GM20000 (cell line): ENCODE data around the gene FAM111B.

ENCODE experiments used
- DNase-seq: peaks from one replicate; pipeline ENCODE4 v3.0.0; 2012; ENCODE audit warnings: low spot score
- TF ChIP-seq, protein P1 (sequence below): IDR thresholded peaks from 2 replicates; pipeline ENCODE4 v1.5.1; 2012; ENCODE audit warnings: mild to moderate bottlenecking, control low read depth; ENCODE audit errors: extremely low read depth, missing control alignments

Gene FAM111B

DNA sequence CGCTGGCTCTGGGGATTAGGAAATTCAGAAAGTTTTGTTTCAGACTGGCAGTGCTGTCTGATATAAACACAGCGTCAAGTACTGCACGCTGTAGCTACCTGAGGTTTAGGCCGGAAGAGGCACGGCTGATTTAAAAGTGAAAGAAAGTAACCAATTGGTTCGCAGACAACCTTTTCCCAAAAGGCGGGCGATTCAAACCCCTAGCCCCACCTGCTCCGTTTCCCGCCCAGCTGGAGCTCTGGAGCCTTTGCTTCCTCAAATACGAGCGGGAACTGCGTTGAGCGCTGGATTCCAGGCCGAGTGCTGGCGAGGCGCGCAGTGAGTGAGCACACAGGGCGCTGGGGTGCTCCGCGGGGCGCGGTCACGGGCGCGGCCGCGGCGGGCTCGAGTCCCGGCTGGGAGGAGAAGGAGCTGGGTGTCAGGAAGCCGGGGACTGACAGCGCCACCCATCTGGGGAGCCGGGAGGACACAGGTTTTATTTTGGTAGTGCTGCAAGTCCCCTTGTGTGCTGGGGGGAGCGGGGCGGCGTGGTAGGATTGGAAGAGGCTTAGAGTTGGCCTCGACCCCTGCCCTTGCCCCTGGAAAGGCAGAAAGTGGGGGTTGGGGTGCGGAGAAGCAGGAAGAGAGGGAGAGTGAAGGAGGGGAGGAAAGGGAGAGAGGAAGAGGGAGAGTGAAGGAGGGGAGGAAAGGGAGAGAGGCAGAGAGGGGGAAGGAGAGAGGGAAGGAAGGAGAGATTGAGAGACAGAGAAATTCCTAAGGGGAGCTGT lies 37.7 kb downstream of the FAM111B start:
- TF ChIP-seq, protein P1, sequence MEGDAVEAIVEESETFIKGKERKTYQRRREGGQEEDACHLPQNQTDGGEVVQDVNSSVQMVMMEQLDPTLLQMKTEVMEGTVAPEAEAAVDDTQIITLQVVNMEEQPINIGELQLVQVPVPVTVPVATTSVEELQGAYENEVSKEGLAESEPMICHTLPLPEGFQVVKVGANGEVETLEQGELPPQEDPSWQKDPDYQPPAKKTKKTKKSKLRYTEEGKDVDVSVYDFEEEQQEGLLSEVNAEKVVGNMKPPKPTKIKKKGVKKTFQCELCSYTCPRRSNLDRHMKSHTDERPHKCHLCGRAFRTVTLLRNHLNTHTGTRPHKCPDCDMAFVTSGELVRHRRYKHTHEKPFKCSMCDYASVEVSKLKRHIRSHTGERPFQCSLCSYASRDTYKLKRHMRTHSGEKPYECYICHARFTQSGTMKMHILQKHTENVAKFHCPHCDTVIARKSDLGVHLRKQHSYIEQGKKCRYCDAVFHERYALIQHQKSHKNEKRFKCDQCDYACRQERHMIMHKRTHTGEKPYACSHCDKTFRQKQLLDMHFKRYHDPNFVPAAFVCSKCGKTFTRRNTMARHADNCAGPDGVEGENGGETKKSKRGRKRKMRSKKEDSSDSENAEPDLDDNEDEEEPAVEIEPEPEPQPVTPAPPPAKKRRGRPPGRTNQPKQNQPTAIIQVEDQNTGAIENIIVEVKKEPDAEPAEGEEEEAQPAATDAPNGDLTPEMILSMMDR, result peak; percentile 46
- DNase-seq, result peak; percentile 88

DNA sequence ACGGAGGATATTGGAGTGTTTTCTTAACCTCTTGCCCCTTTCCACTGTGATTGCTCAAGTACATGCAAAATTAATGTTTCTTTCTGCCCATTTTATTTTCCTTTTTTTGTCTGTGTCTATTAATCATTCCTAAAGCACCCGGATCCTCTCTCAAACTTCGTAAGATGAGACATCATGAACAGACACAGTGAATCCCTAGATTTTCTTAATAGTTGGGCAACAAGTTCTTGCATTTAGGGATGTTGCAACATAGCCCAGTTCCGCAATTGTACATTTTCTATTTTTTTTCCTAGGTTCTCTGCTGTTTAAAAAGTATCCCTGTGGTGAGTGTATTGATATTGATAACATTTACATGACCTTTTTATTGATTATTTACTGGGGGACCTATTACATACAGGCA lies 38.5 kb downstream of the FAM111B start:
- TF ChIP-seq, protein P1, result no peak
- DNase-seq, result no peak

DNA sequence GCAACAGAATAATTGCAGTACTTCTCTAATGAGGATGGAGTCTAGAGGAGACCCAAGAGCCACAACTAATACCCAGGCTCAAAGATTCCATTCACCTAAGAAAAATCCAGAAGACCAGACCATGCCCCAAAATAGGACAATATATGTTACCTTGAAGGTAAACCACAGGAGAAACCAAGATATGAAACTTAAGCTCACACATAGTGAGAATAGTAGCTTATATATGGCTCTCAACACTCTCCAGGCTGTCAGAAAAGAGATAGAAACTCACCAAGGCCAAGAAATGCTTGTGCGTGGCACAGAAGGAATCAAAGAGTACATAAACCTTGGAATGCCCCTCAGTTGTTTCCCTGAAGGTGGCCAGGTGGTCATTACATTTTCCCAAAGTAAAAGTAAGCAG lies 44.7 kb downstream of the FAM111B start:
- DNase-seq, result no peak
- TF ChIP-seq, protein P1, result no peak

DNA sequence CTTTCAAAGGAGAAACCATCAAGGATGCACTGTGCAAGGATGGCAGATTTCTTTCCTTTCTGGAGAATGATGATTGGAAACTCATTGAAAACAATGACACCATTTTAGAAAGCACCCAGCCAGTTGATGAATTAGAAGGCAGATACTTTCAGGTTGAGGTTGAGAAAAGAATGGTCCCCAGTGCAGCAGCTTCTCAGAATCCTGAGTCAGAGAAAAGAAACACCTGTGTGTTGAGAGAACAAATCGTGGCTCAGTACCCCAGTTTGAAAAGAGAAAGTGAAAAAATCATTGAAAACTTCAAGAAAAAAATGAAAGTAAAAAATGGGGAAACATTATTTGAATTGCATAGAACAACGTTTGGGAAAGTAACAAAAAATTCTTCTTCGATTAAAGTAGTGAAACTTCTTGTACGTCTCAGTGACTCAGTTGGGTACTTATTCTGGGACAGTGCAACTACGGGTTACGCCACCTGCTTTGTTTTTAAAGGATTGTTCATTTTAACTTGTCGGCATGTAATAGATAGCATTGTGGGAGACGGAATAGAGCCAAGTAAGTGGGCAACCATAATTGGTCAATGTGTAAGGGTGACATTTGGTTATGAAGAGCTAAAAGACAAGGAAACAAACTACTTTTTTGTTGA lies 45.4 kb downstream of the FAM111B start:
- TF ChIP-seq, protein P1, result no peak
- peak; percentile 67 for DNase-seq

DNA sequence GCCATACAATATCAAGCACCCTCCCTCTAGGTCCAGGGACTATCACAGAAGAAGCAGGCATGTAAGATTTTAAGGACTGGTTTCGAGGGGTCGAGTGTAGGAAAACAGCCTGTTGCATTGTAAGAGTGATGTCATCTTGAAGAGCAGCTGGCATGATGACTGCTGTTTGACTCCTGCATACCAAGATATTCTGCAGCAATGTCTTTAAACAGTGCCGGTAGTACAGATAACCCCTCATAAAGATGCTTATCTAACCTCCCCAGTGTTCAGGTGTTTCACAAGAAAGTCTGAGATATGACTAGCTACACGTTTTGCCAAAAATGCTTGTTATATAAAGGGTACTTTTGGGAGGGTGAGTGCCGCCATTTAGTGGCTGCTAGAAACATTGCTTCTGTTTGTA lies 47.6 kb downstream of the FAM111B start:
- DNase-seq, result no peak
- TF ChIP-seq, protein P1, result no peak

DNA sequence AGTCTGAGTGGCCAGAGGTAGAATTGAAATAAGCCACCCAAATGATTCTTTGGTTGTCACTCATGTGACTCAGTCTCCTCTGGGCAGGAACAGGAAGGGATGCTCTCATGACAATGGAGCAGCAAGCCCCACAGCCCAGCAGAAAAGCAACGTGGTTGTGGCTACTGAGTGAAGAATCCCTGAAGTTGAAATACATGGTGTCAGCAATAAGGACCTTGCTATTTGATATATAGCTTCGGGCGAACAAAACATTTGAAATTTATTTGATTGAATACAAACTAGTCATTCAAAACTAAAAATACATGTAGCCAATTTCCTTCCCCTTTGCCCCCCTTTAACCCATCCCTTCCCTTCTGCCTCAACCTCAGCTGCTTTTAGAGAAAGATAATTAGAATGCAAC lies 50.4 kb downstream of the FAM111B start:
- TF ChIP-seq, protein P1, result no peak
- no peak for DNase-seq

DNA sequence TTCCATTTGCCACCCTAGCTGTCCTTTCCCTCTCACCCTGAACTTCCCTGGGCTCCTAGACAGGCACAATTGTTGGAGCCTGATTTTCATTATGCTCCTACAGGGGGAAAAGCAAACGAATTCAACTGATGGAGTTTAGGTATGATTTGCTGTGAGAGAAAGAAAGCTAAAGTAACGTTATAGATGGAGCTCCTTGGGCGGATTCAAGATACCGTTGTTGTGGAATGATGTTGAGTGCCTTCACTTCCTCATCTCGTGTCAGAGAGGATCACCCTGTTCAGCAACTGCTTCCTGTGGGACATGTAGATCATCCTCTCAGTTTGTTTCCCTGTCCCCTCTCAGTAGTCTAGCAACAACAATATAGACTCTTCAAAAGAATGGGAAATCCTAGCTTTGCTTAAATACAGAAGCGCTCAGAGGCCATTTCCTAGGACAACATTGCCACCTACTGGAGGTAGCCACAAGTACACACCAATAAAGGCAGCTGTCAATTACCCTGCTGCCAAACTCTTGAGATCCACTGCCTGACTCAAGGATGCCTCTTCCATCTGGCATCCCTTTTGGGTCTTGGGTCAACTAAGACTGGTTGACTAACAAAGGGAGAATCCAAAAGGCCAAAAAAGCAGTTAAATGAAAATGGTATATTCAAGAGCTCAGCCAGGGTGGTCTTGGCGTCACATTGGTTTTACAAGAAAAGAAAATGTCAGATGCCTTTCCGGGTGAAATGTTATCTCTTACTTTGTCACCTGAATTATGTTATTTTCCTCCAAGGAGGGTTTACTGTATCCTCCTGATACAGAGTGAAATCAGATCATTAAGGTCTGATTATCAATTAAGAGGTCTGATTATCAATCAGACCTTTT lies 51.4 kb downstream of the FAM111B start:
- DNase-seq, result peak; percentile 70
- TF ChIP-seq, protein P1, result peak; percentile 58
